Bronchial epithelial cell (primary cell): ENCODE data around the gene SCAF4. TPM values are rescaled to one million over a fixed set of nuclear protein-coding genes. Genes with fewer than 3 reads are reported as not detected.
"Not testable (repeated sequence)": the region's sequence is repeated elsewhere in the genome, so short reads cannot be mapped to it uniquely, and the experiment has no call there.

Experiments
- DNase-seq: peaks from one replicate; pipeline ENCODE4 v3.0.0-alpha.2; 2010; ENCODE audit warnings: low read depth
- FAIRE-seq: peaks from 2 replicates; lab custom pipeline; 2011; peaks lifted over from hg19 to GRCh38; lab: Jason Lieb, UNC
- H3K27me3 ChIP-seq: 2 replicates; pipeline ENCODE4 v1.5.1; 2011; ENCODE audit warnings: low read length; ENCODE audit not compliant: control insufficient read depth, insufficient read depth
- H3K36me3 ChIP-seq: 2 replicates; pipeline ENCODE4 v1.5.1; 2011; ENCODE audit warnings: low read length; ENCODE audit not compliant: control insufficient read depth, insufficient read depth
- H3K4me3 ChIP-seq: 2 replicates; pipeline ENCODE4 v1.5.1; 2011; ENCODE audit warnings: mild to moderate bottlenecking, low read depth, low read length, control low read depth
- total RNA-seq: library from RNA; depleted of rRNA; stranded (reverse); fragments of >200 nt; gene quantifications from 2 replicates; pipeline ENCODE4 v1.2.1, GENCODE V29; 2014
- TF ChIP-seq, protein P1 (sequence below): IDR thresholded peaks from 2 replicates; pipeline ENCODE4 v1.5.1; 2011; ENCODE audit warnings: mild to moderate bottlenecking, moderate library complexity, low read length, control low read depth, inconsistent platforms; ENCODE audit not compliant: insufficient read depth, severe bottlenecking

SCAF4 gene
- total RNA-seq, 1 donor from 2014 or later = 2.9 TPM

DNA sequence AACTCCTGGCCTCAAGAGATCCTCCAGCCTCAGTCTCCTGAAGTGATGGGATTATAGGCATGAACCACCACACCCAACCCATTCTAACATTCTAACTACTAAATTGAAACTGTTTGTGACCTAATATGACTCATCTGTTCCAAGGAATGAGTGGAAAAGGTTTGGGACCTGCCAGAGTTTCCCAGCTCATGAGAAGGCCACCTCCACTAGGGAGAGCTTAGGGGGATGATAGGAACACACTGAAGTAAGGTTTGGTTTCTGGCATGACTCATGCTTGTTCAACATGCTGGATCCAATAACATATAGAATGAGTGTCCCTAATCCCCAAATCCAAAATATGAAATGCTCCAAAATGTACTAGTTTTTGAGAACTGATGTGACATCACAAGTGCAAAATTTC is 18.9 kb upstream of the SCAF4 start:
- no peaks in the 10 kb centered on the region for H3K27me3 ChIP-seq
- H3K4me3 ChIP-seq = no peak overlapping the region
- FAIRE-seq (peak; percentile 52), DNase-seq (peak; percentile 77)
- H3K36me3 ChIP-seq = no peaks in the 10 kb centered on the region
- TF ChIP-seq, protein P1, sequence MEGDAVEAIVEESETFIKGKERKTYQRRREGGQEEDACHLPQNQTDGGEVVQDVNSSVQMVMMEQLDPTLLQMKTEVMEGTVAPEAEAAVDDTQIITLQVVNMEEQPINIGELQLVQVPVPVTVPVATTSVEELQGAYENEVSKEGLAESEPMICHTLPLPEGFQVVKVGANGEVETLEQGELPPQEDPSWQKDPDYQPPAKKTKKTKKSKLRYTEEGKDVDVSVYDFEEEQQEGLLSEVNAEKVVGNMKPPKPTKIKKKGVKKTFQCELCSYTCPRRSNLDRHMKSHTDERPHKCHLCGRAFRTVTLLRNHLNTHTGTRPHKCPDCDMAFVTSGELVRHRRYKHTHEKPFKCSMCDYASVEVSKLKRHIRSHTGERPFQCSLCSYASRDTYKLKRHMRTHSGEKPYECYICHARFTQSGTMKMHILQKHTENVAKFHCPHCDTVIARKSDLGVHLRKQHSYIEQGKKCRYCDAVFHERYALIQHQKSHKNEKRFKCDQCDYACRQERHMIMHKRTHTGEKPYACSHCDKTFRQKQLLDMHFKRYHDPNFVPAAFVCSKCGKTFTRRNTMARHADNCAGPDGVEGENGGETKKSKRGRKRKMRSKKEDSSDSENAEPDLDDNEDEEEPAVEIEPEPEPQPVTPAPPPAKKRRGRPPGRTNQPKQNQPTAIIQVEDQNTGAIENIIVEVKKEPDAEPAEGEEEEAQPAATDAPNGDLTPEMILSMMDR = no peak

DNA sequence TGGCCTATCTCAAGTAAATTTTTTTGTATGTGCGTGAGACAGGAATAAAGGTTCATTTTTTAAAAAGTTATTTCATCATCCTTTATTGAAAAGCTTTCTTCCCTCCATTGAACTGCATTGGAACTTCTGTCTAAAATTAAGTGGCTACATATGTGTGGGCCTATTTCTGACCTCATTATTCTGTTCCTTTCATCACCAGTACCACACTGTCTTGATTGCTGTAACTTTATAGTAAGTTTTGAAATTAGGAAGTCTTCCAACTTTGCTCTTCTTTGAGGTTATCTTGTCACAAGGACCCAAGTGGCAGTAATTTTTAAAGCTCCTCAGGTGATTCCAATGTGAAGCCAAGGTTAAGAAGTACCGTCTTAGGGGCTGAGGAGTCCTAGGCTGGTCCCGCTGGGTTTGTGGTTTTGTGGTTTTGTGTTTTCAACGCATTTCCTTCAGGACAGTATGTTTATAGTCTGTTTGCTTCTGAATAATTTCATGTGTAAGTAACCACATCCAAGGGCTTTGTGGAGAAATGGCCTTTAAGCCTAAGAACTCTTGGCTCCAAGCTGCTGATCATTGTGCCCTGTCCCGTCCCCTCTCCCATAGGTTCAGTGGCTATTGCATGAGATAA is 12.4 kb upstream of the SCAF4 start:
- no peaks in the 10 kb centered on the region for H3K27me3 ChIP-seq
- DNase-seq = no peak
- H3K4me3 ChIP-seq = no peak overlapping the region
- TF ChIP-seq, protein P1 = no peak
- H3K36me3 ChIP-seq = no peaks in the 10 kb centered on the region
- no peak for FAIRE-seq

DNA sequence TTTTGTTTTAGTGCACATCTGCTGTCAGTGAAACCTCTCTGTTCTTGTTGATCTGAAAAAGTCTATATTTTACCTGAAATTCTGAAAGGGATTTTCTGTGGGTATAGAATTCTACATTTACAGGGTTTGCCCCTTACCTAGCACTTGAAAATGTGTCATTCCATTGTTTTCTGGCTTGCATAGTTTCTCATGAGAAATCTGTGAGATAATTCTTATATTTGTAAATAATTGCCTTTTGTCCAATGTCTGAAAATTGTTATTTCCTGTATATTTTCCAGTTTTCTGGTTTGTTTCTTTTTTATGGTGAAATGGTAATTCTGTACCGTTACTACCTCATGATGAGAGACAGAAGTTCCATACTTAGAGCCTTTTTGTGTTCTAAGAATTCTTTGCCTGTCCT is 11.8 kb upstream of the SCAF4 start:
- DNase-seq = no peak
- Histone ChIP-seq H3K27me3 (no peaks in the 10 kb centered on the region), H3K36me3 (no peaks in the 10 kb centered on the region), H3K4me3 (no peak overlapping the region)
- no peak for FAIRE-seq
- TF ChIP-seq, protein P1 = no peak

DNA sequence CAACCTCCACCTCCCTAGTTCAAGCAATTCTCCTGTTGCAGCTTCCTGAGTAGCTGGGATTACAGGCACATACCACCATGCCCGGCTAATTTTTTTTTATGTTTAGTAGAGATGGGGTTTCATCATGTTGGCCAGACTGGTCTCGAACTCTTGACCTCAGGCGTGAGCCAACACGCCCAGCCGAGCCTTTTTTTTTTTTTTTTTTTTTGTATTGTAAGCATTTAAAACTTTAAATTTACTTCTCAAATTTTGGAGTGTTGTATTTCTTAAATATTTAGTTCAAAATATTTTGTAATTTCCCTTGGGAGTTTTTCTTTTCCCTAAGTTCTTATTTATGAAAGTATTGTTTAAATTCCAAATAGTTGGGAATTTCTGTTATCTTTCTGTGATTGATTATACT is 9.2 kb upstream of the SCAF4 start:
- TF ChIP-seq, protein P1 = no peak
- H3K4me3 ChIP-seq = no peak overlapping the region
- FAIRE-seq = no peak
- no peak for DNase-seq
- H3K27me3 ChIP-seq = no peaks in the 10 kb centered on the region
- H3K36me3 ChIP-seq = no peaks in the 10 kb centered on the region

DNA sequence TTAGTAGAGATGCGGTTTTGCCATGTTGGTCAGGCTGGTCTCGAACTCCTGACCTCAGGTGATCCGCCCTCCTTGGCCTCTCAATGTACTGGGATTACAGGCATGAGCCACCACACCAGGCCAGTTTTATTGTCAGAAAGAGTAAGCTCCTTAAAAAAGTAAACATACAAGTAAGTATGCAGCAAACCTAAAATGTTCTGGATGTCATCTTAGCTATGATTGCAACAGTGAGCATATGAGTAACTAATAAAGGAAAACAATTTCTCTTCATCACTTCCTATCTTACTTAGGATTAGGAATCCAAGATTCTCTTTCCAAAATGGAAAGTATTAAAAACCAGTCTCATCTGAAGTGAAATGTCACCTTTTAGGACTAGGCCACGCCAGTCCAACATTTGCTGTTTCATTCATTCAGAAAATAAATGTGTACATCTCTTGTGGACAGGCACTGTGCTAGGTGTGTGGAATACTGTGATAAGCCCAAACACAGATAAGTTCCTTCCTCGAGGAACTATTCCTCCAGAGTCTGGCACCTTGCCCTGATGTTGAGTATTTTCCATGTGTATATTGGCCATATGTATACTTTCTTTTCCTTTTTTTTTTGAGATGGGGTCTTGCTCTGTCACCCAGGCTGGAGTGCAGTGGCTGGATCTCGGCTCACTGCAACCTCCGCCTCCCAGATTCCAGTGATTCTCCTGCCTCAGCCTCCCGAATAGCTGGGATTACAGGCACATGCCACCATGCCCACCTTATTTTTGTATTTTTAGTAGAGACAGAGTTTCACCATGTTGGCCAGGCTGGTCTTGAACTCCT is 5.9 kb upstream of the SCAF4 start:
- not testable (repeated sequence) for H3K36me3 ChIP-seq, H3K4me3 ChIP-seq, H3K27me3 ChIP-seq, DNase-seq, FAIRE-seq

DNA sequence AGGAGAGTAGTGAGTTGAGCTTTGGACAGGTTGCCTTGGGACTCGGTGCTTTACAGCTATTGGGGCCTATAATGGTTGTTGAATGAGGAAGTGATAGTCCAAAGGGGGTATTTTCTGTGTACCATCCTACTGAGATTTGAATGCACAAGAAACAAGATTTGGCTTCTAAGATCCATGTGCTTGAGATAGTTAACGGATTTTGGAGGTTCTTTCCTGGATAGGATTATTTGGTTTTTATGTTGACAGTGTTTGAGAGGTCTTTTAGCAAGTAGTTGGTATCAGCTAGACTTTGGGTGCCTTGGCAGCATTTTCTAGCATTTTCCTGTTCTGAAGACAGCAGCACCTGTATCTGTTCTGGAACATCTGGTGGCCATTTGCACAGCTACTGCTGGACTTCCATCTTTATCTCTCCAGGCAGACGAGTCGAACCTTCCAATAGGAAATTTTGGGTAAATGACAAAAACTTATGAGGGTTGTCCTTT is 3.6 kb upstream of the SCAF4 start:
- TF ChIP-seq, protein P1 = no peak
- Histone ChIP-seq H3K36me3 (no peaks in the 10 kb centered on the region), H3K27me3 (no peaks in the 10 kb centered on the region), H3K4me3 (no peak overlapping the region)
- no peak for FAIRE-seq
- DNase-seq = no peak
